Right atrium auricular region (tissue), 2 donors: ENCODE results near the gene EFNA3. TPM values are rescaled to one million over a fixed set of nuclear protein-coding genes. Genes with fewer than 3 reads are reported as not detected.

Experiments used
- DNase-seq: peaks from one replicate; pipeline ENCODE4 v3.0.0-alpha.2; 2019; ENCODE audit warnings: low spot score
- H3K27ac ChIP-seq, 2 donors: fragments of 200-600 bp; sonication (generic); 1 replicate in 1 of 2; 2 replicates in 1 of 2; pipeline ENCODE4 v1.5.1; 2016 to 2019
- H3K27me3 ChIP-seq, 2 donors: fragments of 200-600 bp; sonication (generic); one replicate each; pipeline versions ENCODE4 v1.5.1 to v1.6.0; 2017 to 2019
- H3K36me3 ChIP-seq: fragments of 200-600 bp; sonication (generic); one replicate; pipeline ENCODE4 v1.5.1; 2016
- H3K4me1 ChIP-seq, 2 donors: fragments of 200-600 bp; sonication (generic); one replicate each; pipeline versions ENCODE4 v1.5.1 to v1.6.0; 2017 to 2019
- H3K4me3 ChIP-seq, 2 donors: fragments of 200-600 bp; sonication (generic); 1 replicate in 1 of 2; 2 replicates in 1 of 2; pipeline ENCODE4 v1.5.1; 2017 to 2019; ENCODE audit warnings: mild to moderate bottlenecking in 1 of 2, moderate library complexity in 1 of 2
- H3K9me3 ChIP-seq, 2 donors: fragments of 200-600 bp; sonication (generic); one replicate each; pipeline ENCODE4 v1.5.1; 2019
- CTCF ChIP-seq, 2 donors: fragments of 200-600 bp; sonication (generic); IDR thresholded peaks; one replicate each; pipeline ENCODE4 v1.5.1; 2019; ENCODE audit warnings: antibody characterized with exemption in 2 of 2
- total RNA-seq, 2 donors: library from RNA; depleted of rRNA; stranded (reverse); fragments of >200 nt; gene quantifications; one replicate each; pipeline ENCODE4 v1.1.0, GENCODE V29; 2016

Gene EFNA3
- total RNA-seq, 2 donors from 2014 or later = 3.2 TPM; not detected in 1

DNA sequence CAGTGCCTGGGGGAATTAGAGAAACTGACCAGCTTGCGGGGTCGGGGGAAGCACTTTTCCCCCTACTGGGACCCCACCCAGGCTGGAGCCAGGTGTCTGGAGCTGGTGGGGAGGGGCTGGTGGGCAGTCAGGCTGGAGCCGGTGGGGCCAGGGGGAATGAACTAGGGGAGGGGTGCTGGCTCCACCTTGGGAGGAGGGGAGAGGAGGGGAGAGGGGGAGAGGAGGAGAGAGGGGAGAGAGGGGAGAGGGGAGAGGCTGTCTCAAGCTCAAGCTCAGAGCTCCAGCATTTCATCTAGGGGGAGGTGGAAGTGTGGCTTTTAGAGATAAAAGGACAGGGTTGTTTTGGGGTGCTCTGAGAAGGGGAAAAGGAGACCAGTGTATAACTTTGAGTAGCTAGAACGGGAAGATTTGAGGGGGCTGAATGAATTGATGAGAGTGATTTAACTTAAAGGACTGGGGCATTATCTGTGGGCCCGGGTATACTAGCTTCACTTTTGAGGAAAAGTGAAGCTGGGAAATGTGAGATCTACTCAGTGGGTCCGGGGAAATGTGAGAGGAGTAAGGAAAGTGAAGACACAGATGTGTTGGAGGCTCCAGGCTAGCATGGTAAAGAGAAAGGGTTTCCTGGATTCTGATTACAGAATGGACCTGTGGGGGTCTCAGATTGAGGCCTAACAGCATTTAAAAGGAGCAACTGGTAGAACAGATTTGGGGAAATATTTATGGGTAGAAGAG, 51.8 kb downstream of the EFNA3 start:
- Histone ChIP-seq H3K36me3 (peaks cover 39% of the 10 kb centered on the region), H3K4me3 (peak overlapping the region; percentile 79 to 82), H3K27ac (peak overlapping the region; percentile 91 to 94), H3K9me3 (no peaks in the 10 kb centered on the region), H3K4me1 (peaks cover 0 to 91% of the 10 kb centered on the region in 2 donors), H3K27me3 (no peaks in the 10 kb centered on the region)
- no peak for TF ChIP-seq CTCF (IDR thresholded peaks at IDR 0.05)
- no peak for DNase-seq

DNA sequence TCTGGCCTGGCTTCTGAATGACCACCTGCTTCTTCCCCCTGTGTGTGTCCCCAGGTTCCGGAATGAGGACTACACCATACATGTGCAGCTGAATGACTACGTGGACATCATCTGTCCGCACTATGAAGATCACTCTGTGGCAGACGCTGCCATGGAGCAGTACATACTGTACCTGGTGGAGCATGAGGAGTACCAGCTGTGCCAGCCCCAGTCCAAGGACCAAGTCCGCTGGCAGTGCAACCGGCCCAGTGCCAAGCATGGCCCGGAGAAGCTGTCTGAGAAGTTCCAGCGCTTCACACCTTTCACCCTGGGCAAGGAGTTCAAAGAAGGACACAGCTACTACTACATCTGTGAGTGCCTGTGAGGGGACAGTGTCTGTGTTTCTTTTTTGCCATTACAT, 52.6 kb downstream of the EFNA3 start:
- no peak for TF ChIP-seq CTCF (IDR thresholded peaks at IDR 0.05)
- Histone ChIP-seq H3K27me3 (no peaks in the 10 kb centered on the region), H3K4me1 (peaks cover 0 to 83% of the 10 kb centered on the region in 2 donors), H3K4me3 (peak overlapping the region in 1 of 2 donors; percentile 79), H3K36me3 (peaks cover 39% of the 10 kb centered on the region), H3K27ac (peak overlapping the region; percentile 91 to 94), H3K9me3 (no peaks in the 10 kb centered on the region)
- DNase-seq = no peak

DNA sequence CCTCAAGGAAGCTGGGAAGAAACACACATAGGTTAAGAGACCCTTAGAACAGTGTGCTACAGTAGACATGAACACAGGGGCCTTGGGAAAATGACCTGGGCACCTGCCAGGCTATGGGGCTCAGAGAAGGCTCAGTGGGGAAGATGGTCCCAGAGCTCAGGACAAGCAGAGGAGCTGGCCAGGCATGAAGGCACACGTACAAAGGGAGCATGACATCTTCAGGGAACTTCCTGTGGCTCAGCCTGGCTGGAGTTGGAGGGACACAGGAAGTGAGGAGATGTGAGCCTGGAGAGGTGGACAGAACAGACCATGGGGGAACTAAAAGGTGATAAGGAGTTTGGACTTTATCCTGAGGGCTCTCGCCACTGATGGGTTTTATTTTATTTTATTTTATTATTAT, 53.2 kb downstream of the EFNA3 start:
- H3K27ac ChIP-seq = peak overlapping the region; percentile 91 to 94
- no peak for TF ChIP-seq CTCF (IDR thresholded peaks at IDR 0.05)
- H3K36me3 ChIP-seq = peaks cover 39% of the 10 kb centered on the region
- H3K4me3 ChIP-seq = no peak overlapping the region
- H3K4me1 ChIP-seq = peaks cover 0 to 83% of the 10 kb centered on the region in 2 donors
- no peaks in the 10 kb centered on the region for H3K27me3 ChIP-seq
- DNase-seq = no peak
- no peaks in the 10 kb centered on the region for H3K9me3 ChIP-seq

DNA sequence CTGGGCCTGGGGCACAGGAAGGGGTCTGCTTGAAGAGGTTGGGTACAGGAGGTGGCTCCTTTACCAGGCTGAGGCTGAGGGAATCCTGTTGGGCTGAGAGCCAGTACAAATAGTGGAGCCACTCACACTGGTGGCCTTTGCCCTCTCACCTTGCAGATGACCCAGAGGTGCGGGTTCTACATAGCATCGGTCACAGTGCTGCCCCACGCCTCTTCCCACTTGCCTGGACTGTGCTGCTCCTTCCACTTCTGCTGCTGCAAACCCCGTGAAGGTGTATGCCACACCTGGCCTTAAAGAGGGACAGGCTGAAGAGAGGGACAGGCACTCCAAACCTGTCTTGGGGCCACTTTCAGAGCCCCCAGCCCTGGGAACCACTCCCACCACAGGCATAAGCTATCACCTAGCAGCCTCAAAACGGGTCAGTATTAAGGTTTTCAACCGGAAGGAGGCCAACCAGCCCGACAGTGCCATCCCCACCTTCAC, 55.2 kb downstream of the EFNA3 start:
- Histone ChIP-seq H3K36me3 (peaks cover 39% of the 10 kb centered on the region), H3K9me3 (no peaks in the 10 kb centered on the region), H3K27ac (peak overlapping the region; percentile 97 to 99), H3K4me1 (peaks cover 0 to 84% of the 10 kb centered on the region in 2 donors), H3K27me3 (no peaks in the 10 kb centered on the region), H3K4me3 (no peak overlapping the region)
- TF ChIP-seq CTCF (IDR thresholded peaks at IDR 0.05) = no peak
- DNase-seq = no peak

GRCh38 chr1:155134322-155134721, 55.7 kb downstream of the EFNA3 start:
- H3K4me1 ChIP-seq = peaks cover 0 to 84% of the 10 kb centered on the region in 2 donors
- no peak for TF ChIP-seq CTCF (IDR thresholded peaks at IDR 0.05)
- no peaks in the 10 kb centered on the region for H3K9me3 ChIP-seq
- no peaks in the 10 kb centered on the region for H3K27me3 ChIP-seq
- H3K27ac ChIP-seq = peak overlapping the region; percentile 97 to 99
- no peak for DNase-seq
- no peak overlapping the region for H3K4me3 ChIP-seq
- H3K36me3 ChIP-seq = peaks cover 39% of the 10 kb centered on the region
